ENCODE data around the gene MYEF2. TPM values are rescaled to one million over a fixed set of nuclear protein-coding genes. Genes with fewer than 3 reads are reported as not detected.

The MYEF2 gene
- total and polyA plus RNA-seq, 2 of the 13 experiments (the other 11 are each of a cell fraction or from before 2014, with no cell fraction given) = 10.3 to 10.5 TPM

DNA sequence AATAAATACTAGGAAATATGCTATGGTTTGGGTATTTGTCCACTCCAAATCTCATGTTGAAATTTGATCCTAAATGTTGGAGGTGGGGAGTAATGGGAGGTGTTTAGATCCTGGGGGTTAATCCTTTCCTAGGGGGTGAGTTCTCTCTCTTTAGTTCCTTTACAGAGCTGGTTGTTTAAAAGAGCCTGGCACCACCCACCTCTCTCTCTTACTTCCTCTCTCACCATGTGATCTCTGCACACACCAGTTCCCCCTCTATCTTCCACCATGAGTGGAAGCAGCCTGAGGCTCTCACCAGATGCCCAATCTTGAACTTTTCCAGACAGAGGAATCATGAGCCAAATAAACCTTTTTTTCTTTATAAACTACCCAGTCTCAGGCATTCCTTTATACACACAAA lies 46.8 kb downstream of the MYEF2 start:
- DNase-seq (ENCODE audit: low spot score) (no peak), ATAC-seq (no peak), FAIRE-seq (no peak)
- Histone ChIP-seq H4K20me1 (ENCODE audit: insufficient read depth, low read length) (no peaks in the 10 kb centered on the region), H3K9ac (ENCODE audit: insufficient read depth, low read depth, low read length) (no peak overlapping the region), H3K36me3 (replicated peaks in 1 of 2; ENCODE audit: control insufficient read depth in 1 of 2, insufficient read depth in 2 of 2, low read length in 2 of 2) (no peaks in the 10 kb centered on the region), H3K4me3 (replicated peaks in 1 of 3; ENCODE audit: insufficient read depth in 1 of 3, low read depth in 2 of 3, low read length in 3 of 3) (no peak overlapping the region), H2AFZ (ENCODE audit: low read length) (no peak overlapping the region), H3K9me3 (ENCODE audit: low read length) (no peaks in the 10 kb centered on the region), H3K27me3 (ENCODE audit: control insufficient read depth in 1 of 2, insufficient read depth in 2 of 2, low read length in 2 of 2) (no peaks in the 10 kb centered on the region), H3K27ac (ENCODE audit: extremely low read length, insufficient read depth, low read length) (no peak overlapping the region), H3K4me1 (ENCODE audit: insufficient read depth, low read length) (no peaks in the 10 kb centered on the region), H3K79me2 (ENCODE audit: insufficient read depth, low read length) (no peaks in the 10 kb centered on the region), H3K4me2 (ENCODE audit: low read depth, low read length) (no peak overlapping the region)
- BruUV-seq (replicated peaks) = no TSS peak
- in situ Hi-C loops (cut with HindIII; ENCODE audit: extremely low pct_ligation_motif_present, low pct_unique_long_range_greater_than_20kb) = no loop called here
- ChIA-PET CTCF (ENCODE audit: low intra/inter-chr PET ratio, low total read pairs) (no interaction called here), POLR2A (no interaction called here)
- intact Hi-C loops (cut with micrococcal nuclease; ENCODE audit: unreplicated experiment) = no loop called here
- TF ChIP-seq KDM5A (IDR thresholded peaks at IDR 0.05; ENCODE audit: borderline replicate concordance, low read length) (no peak), ZNF136 (CRISPR knock-in tag; IDR thresholded peaks at IDR 0.05; ENCODE audit: low read depth) (no peak), ZNF274 (CRISPR knock-in tag; IDR thresholded peaks at IDR 0.05) (no peak), ZNF335 (CRISPR knock-in tag; IDR thresholded peaks at IDR 0.05) (no peak), ZNF501 (CRISPR knock-in tag; IDR thresholded peaks at IDR 0.05) (no peak), ZNF607 (CRISPR knock-in tag; IDR thresholded peaks at IDR 0.05; ENCODE audit: borderline replicate concordance) (no peak), ZNF570 (CRISPR knock-in tag; IDR thresholded peaks at IDR 0.05; ENCODE audit: borderline replicate concordance) (no peak), ZNF224 (CRISPR knock-in tag; IDR thresholded peaks at IDR 0.05) (no peak), JUN (CRISPR knock-in tag; IDR thresholded peaks at IDR 0.05) (no peak), MAZ (IDR thresholded peaks at IDR 0.05; ENCODE audit: borderline replicate concordance, low read depth, low read length) (no peak), MAZ (CRISPR knock-in tag; IDR thresholded peaks at IDR 0.05; ENCODE audit: low read depth) (no peak), ZNF775 (CRISPR knock-in tag; IDR thresholded peaks at IDR 0.05; ENCODE audit: borderline replicate concordance) (no peak)
- TF ChIP-seq, protein P1, sequence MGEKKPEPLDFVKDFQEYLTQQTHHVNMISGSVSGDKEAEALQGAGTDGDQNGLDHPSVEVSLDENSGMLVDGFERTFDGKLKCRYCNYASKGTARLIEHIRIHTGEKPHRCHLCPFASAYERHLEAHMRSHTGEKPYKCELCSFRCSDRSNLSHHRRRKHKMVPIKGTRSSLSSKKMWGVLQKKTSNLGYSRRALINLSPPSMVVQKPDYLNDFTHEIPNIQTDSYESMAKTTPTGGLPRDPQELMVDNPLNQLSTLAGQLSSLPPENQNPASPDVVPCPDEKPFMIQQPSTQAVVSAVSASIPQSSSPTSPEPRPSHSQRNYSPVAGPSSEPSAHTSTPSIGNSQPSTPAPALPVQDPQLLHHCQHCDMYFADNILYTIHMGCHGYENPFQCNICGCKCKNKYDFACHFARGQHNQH (CRISPR knock-in tag; IDR thresholded peaks at IDR 0.05) = no peak
- TF ChIP-seq, protein P2, sequence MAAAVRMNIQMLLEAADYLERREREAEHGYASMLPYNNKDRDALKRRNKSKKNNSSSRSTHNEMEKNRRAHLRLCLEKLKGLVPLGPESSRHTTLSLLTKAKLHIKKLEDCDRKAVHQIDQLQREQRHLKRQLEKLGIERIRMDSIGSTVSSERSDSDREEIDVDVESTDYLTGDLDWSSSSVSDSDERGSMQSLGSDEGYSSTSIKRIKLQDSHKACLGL (CRISPR knock-in tag; IDR thresholded peaks at IDR 0.05) = no peak
- TF ChIP-seq, protein P3, sequence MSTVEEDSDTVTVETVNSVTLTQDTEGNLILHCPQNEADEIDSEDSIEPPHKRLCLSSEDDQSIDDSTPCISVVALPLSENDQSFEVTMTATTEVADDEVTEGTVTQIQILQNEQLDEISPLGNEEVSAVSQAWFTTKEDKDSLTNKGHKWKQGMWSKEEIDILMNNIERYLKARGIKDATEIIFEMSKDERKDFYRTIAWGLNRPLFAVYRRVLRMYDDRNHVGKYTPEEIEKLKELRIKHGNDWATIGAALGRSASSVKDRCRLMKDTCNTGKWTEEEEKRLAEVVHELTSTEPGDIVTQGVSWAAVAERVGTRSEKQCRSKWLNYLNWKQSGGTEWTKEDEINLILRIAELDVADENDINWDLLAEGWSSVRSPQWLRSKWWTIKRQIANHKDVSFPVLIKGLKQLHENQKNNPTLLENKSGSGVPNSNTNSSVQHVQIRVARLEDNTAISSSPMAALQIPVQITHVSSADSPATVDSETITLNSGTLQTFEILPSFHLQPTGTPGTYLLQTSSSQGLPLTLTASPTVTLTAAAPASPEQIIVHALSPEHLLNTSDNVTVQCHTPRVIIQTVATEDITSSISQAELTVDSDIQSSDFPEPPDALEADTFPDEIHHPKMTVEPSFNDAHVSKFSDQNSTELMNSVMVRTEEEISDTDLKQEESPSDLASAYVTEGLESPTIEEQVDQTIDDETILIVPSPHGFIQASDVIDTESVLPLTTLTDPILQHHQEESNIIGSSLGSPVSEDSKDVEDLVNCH (CRISPR knock-in tag; IDR thresholded peaks at IDR 0.05) = no peak
- TF ChIP-seq, protein P4, sequence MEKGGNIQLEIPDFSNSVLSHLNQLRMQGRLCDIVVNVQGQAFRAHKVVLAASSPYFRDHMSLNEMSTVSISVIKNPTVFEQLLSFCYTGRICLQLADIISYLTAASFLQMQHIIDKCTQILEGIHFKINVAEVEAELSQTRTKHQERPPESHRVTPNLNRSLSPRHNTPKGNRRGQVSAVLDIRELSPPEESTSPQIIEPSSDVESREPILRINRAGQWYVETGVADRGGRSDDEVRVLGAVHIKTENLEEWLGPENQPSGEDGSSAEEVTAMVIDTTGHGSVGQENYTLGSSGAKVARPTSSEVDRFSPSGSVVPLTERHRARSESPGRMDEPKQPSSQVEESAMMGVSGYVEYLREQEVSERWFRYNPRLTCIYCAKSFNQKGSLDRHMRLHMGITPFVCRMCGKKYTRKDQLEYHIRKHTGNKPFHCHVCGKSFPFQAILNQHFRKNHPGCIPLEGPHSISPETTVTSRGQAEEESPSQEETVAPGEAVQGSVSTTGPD (CRISPR knock-in tag; IDR thresholded peaks at IDR 0.05) = no peak
- TF ChIP-seq, protein P5, sequence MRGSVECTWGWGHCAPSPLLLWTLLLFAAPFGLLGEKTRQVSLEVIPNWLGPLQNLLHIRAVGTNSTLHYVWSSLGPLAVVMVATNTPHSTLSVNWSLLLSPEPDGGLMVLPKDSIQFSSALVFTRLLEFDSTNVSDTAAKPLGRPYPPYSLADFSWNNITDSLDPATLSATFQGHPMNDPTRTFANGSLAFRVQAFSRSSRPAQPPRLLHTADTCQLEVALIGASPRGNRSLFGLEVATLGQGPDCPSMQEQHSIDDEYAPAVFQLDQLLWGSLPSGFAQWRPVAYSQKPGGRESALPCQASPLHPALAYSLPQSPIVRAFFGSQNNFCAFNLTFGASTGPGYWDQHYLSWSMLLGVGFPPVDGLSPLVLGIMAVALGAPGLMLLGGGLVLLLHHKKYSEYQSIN (CRISPR knock-in tag; IDR thresholded peaks at IDR 0.05; ENCODE audit: borderline replicate concordance) = no peak
- TF ChIP-seq, protein P6, sequence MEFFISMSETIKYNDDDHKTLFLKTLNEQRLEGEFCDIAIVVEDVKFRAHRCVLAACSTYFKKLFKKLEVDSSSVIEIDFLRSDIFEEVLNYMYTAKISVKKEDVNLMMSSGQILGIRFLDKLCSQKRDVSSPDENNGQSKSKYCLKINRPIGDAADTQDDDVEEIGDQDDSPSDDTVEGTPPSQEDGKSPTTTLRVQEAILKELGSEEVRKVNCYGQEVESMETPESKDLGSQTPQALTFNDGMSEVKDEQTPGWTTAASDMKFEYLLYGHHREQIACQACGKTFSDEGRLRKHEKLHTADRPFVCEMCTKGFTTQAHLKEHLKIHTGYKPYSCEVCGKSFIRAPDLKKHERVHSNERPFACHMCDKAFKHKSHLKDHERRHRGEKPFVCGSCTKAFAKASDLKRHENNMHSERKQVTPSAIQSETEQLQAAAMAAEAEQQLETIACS (CRISPR knock-in tag; IDR thresholded peaks at IDR 0.05) = no peak
